Measurements from ENCODE around the gene KIAA0930.

DNA sequence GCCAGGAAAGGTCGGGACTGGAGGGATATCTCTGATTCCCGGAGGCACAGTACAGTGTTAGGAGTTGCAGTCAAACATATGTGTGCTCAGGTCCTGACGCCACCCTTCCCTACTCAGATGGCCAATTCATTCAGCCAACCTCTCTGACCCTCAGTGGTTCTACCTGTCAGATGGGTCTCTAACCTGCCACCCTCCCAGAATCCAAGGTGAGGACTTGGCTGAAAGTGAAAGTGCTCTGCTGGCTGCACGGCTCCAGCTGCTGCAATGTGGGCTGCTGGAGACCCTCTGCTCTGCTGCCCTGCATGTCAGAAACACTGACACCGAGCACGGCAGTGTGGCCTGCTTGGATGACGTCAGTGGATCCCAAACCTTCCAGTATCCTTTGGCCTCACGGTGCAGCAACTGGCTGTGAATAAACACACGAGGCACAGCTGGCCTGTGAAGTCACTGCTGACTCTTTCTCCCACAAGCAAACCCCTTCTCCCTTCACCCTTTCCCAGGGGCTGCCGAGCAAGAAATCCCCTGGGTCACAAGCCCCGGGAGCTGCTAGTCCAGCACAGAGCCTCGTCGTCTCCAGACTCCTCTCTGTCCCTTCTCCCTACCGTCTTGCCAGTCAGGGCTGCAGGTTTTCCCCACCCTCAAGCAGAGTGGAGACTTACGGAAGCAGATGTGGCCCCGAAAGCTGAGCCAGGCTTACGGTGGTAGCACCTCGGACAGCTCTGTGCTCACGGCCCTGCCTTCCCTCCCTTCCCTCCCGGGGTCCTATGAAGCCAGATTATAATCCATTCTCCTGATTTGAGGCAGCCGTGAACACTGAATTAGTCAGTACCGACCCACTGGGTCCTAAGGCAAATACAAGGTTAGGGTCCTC, 24.3 kb downstream of the KIAA0930 start:
- TF ChIP-seq POLR2AphosphoS5 (IDR thresholded peaks at IDR 0.05; ENCODE audit: low read depth) (no peak), EZH2 (IDR thresholded peaks at IDR 0.05; ENCODE audit: low read depth, unreplicated experiment) (no peak), CREB1 (CRISPR knock-in tag; IDR thresholded peaks at IDR 0.05; ENCODE audit: low read depth) (no peak), ZNF331 (CRISPR knock-in tag; IDR thresholded peaks at IDR 0.05; ENCODE audit: low read depth) (no peak), EZH2phosphoT487 (IDR thresholded peaks at IDR 0.05; ENCODE audit: unreplicated experiment) (no peak), STAT1 (IDR thresholded peaks at IDR 0.05; ENCODE audit: unreplicated experiment) (no peak)
- TF ChIP-seq, protein P1, sequence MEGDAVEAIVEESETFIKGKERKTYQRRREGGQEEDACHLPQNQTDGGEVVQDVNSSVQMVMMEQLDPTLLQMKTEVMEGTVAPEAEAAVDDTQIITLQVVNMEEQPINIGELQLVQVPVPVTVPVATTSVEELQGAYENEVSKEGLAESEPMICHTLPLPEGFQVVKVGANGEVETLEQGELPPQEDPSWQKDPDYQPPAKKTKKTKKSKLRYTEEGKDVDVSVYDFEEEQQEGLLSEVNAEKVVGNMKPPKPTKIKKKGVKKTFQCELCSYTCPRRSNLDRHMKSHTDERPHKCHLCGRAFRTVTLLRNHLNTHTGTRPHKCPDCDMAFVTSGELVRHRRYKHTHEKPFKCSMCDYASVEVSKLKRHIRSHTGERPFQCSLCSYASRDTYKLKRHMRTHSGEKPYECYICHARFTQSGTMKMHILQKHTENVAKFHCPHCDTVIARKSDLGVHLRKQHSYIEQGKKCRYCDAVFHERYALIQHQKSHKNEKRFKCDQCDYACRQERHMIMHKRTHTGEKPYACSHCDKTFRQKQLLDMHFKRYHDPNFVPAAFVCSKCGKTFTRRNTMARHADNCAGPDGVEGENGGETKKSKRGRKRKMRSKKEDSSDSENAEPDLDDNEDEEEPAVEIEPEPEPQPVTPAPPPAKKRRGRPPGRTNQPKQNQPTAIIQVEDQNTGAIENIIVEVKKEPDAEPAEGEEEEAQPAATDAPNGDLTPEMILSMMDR (conservative IDR thresholded peaks at IDR 0.05; ENCODE audit: low read depth in 2 of 2) = no peak
- TF ChIP-seq, protein P2, sequence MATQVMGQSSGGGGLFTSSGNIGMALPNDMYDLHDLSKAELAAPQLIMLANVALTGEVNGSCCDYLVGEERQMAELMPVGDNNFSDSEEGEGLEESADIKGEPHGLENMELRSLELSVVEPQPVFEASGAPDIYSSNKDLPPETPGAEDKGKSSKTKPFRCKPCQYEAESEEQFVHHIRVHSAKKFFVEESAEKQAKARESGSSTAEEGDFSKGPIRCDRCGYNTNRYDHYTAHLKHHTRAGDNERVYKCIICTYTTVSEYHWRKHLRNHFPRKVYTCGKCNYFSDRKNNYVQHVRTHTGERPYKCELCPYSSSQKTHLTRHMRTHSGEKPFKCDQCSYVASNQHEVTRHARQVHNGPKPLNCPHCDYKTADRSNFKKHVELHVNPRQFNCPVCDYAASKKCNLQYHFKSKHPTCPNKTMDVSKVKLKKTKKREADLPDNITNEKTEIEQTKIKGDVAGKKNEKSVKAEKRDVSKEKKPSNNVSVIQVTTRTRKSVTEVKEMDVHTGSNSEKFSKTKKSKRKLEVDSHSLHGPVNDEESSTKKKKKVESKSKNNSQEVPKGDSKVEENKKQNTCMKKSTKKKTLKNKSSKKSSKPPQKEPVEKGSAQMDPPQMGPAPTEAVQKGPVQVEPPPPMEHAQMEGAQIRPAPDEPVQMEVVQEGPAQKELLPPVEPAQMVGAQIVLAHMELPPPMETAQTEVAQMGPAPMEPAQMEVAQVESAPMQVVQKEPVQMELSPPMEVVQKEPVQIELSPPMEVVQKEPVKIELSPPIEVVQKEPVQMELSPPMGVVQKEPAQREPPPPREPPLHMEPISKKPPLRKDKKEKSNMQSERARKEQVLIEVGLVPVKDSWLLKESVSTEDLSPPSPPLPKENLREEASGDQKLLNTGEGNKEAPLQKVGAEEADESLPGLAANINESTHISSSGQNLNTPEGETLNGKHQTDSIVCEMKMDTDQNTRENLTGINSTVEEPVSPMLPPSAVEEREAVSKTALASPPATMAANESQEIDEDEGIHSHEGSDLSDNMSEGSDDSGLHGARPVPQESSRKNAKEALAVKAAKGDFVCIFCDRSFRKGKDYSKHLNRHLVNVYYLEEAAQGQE (IDR thresholded peaks at IDR 0.05; ENCODE audit: unreplicated experiment) = peak; percentile 83

Measured in GM23338 (cell line).